NCI-H128 (cell line): Measurements from ENCODE around the gene SIX4.

Experiments used
- DNase-seq: peaks from one replicate; lab custom pipeline; 2025; ENCODE audit not compliant: unreplicated experiment; lab: John Stamatoyannopoulos, UW

SIX4 gene

DNA sequence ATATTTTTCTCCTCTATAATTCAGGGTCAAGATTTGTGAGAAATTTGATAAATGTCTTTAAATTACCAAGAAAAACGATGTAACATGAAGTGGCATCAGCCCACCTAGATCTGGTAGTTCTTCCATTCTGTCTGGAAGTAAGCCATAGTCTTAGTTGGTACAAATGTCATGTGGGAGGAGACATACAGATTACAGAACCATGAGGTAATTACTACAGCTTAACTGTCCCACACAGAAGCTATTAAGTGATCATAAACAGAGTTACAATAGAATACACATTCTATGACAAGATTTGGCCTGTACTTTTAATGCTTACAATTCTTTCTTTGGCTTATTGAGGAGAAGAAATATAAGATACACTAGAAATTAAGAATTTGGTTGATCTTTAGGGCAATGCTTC is 61.2 kb downstream of the SIX4 start:
- no peak for DNase-seq

- DNase-seq, result no peak
Observed at GRCh38 chr14:60661721-60662120, 62.4 kb downstream of the SIX4 start.
